Measurements from ENCODE around the gene UBASH3A.

UBASH3A gene

GRCh38 chr21:42403611-42404231, at the start of gene UBASH3A:
Gene UBASH3A (plus strand): TSS chr21:42403902. CDS start chr21:42403946, 44 bp downstream.
- no peak for DNase-seq (ENCODE audit: low read depth in 2 of 2)

- DNase-seq (ENCODE audit: low read depth in 2 of 2): no peak
Measured at GRCh38 chr21:42356046-42356445, 47.7 kb upstream of the UBASH3A start.

- DNase-seq (ENCODE audit: low read depth in 2 of 2): no peak
Measured at GRCh38 chr21:42356650-42357049, 47.1 kb upstream of the UBASH3A start.

GRCh38 chr21:42357307-42357706, 46.4 kb upstream of the UBASH3A start:
- DNase-seq (ENCODE audit: low read depth in 2 of 2): no peak

GRCh38 chr21:42358261-42358660, 45.4 kb upstream of the UBASH3A start:
- DNase-seq (ENCODE audit: low read depth in 2 of 2): no peak

- DNase-seq (ENCODE audit: low read depth in 2 of 2): no peak
Measured at GRCh38 chr21:42358937-42359336, 44.8 kb upstream of the UBASH3A start.

GRCh38 chr21:42360317-42360716, 43.4 kb upstream of the UBASH3A start:
- peak in 1 of 2 donors; percentile 28 for DNase-seq (ENCODE audit: low read depth in 2 of 2)

- DNase-seq (ENCODE audit: low read depth in 2 of 2): no peak
Measured at GRCh38 chr21:42361286-42361685, 42.4 kb upstream of the UBASH3A start.

GRCh38 chr21:42362198-42362597, 41.5 kb upstream of the UBASH3A start:
- DNase-seq (ENCODE audit: low read depth in 2 of 2): no peak

- DNase-seq (ENCODE audit: low read depth in 2 of 2): no peak
Measured at GRCh38 chr21:42362700-42363099, 41.0 kb upstream of the UBASH3A start.

GRCh38 chr21:42363312-42363711, 40.4 kb upstream of the UBASH3A start:
- no peak for DNase-seq (ENCODE audit: low read depth in 2 of 2)

- DNase-seq (ENCODE audit: low read depth in 2 of 2): no peak
Measured at GRCh38 chr21:42364304-42364865, 39.3 kb upstream of the UBASH3A start.

GRCh38 chr21:42365770-42366169, 37.9 kb upstream of the UBASH3A start:
- no peak for DNase-seq (ENCODE audit: low read depth in 2 of 2)

GRCh38 chr21:42366292-42367010, 37.3 kb upstream of the UBASH3A start, which contains the start of gene TFF1:
Gene TFF1 (minus strand): TSS chr21:42366535. CDS start chr21:42366495, 40 bp downstream.
- no peak for DNase-seq (ENCODE audit: low read depth in 2 of 2)

GRCh38 chr21:42367367-42368165, 36.1 kb upstream of the UBASH3A start:
- DNase-seq (ENCODE audit: low read depth in 2 of 2): no peak

- no peak for DNase-seq (ENCODE audit: low read depth in 2 of 2)
Measured at GRCh38 chr21:42369821-42370220, 33.9 kb upstream of the UBASH3A start.

GRCh38 chr21:42370894-42371654, 32.6 kb upstream of the UBASH3A start:
- no peak for DNase-seq (ENCODE audit: low read depth in 2 of 2)

GRCh38 chr21:42373196-42373907, 30.4 kb upstream of the UBASH3A start:
- peak; percentile 50 to 64 for DNase-seq (ENCODE audit: low read depth in 2 of 2)

- no peak for DNase-seq (ENCODE audit: low read depth in 2 of 2)
Measured at GRCh38 chr21:42373908-42374455, 29.7 kb upstream of the UBASH3A start.

GRCh38 chr21:42374457-42374856, 29.2 kb upstream of the UBASH3A start:
- no peak for DNase-seq (ENCODE audit: low read depth in 2 of 2)

Measured in stimulated activated CD8-positive, alpha-beta memory T cell treated with anti-CD3 and anti-CD28 coated beads, Interleukin-15, amount 100 ng/mL, for 48 hours (primary cell).